K562 (cell line): ENCODE results near the gene GSTM2. TPM values are rescaled to one million over a fixed set of nuclear protein-coding genes. Genes with fewer than 3 reads are reported as not detected.
A peak's percentile ranks its signal among the peaks of the same experiment; 100 is the strongest.

Experiments
- ATAC-seq: fragments of 200-7000 bp; cut with Tn5 transposase; 3 replicates; pipeline ENCODE4 v1.9.1; 2020; ENCODE audit warnings: moderate library complexity
- BruUV-seq: library from RNA; stranded (reverse); fragments of 400-500 nt; replicated peaks from 2 replicates; lab custom pipeline; 2021; lab: Mats Ljungman, UMichigan
- CTCF ChIA-PET: fragments of 300-600 bp; formaldehyde crosslinking; extraction: SDS; loops from one replicate; lab custom pipeline; 2021; ENCODE audit warnings: low intra/inter-chr PET ratio; lab: Yijun Ruan, JAX
- POLR2A ChIA-PET: fragments of 300-600, 350-650 bp; sonication (Branson Sonifier 250); formaldehyde crosslinking; extraction: SDS; loops from one replicate; lab custom pipeline; 2021; ENCODE audit warnings: antibody characterized with exemption, inconsistent platforms; lab: Yijun Ruan, JAX
- DNase-seq, 4 experiments: peaks; one replicate each; pipeline versions ENCODE4 v3.0.0 to v3.0.0-alpha.2; 2011 to 2018; ENCODE audit warnings: low spot score in 3 of 4, mixed read lengths in 3 of 4; ENCODE audit errors: extremely low read depth in 1 of 4
- FAIRE-seq: peaks from 2 replicates; lab custom pipeline; 2011; peaks lifted over from hg19 to GRCh38; lab: Jason Lieb, UNC
- H2AFZ ChIP-seq: 2 replicates; pipeline ENCODE4 v1.6.0; 2011; ENCODE audit warnings: low read depth, low read length, control low read depth, inconsistent platforms
- H3K27ac ChIP-seq: fragments of 200-600 bp; 3 replicates; pipeline ENCODE4 v1.8.0; 2011; ENCODE audit warnings: low read depth, mild to moderate bottlenecking, control low read depth, inconsistent platforms, low read length, moderate library complexity, mixed read lengths; ENCODE audit errors: extremely low read depth
- H3K27me3 ChIP-seq, 2 experiments: fragments of 300-600 bp in 1 of 2; 2 replicates in 1 of 2; 3 replicates in 1 of 2; pipeline versions ENCODE4 v1.6.0 to v1.8.0; 2011; ENCODE audit warnings: inconsistent platforms in 2 of 2, low read length in 2 of 2, mild to moderate bottlenecking in 1 of 2, mixed read lengths in 1 of 2, moderate library complexity in 1 of 2; ENCODE audit not compliant: control insufficient read depth in 2 of 2, insufficient read depth in 2 of 2
- H3K36me3 ChIP-seq: fragments of 300-600 bp; 3 replicates; pipeline ENCODE4 v1.8.0; 2011; ENCODE audit warnings: mild to moderate bottlenecking, low read length, inconsistent platforms; ENCODE audit not compliant: control insufficient read depth, insufficient read depth
- H3K4me1 ChIP-seq, 2 experiments: fragments of 200-600 bp in 1 of 2; replicated peaks in 1 of 2; 2 replicates in 1 of 2; 3 replicates in 1 of 2; pipeline versions ENCODE4 v1.5.1 to v1.8.0; 2011; ENCODE audit warnings: inconsistent platforms in 2 of 2, low read length in 2 of 2, mild to moderate bottlenecking in 1 of 2, mixed read lengths in 1 of 2, moderate library complexity in 1 of 2; ENCODE audit not compliant: control insufficient read depth in 2 of 2, insufficient read depth in 2 of 2
- H3K4me2 ChIP-seq: 2 replicates; pipeline ENCODE4 v1.6.1; 2011; ENCODE audit warnings: low read length, control low read depth, inconsistent platforms, mixed read lengths; ENCODE audit not compliant: insufficient read depth
- H3K4me3 ChIP-seq: fragments of 200-600 bp; sonication (generic), shearing (Covaris generic); 2 replicates; pipeline ENCODE4 v1.5.1; 2016; ENCODE audit warnings: control low read depth, inconsistent platforms
- H3K79me2 ChIP-seq: fragments of 200-600 bp; 3 replicates; pipeline ENCODE4 v1.8.0; 2011; ENCODE audit warnings: low read length, inconsistent platforms; ENCODE audit not compliant: control insufficient read depth, insufficient read depth
- H3K9ac ChIP-seq, 2 experiments: 2 replicates each; pipeline versions ENCODE4 v1.6.0 to v1.6.1; 2011; ENCODE audit warnings: low read depth in 2 of 2, low read length in 2 of 2, control low read depth in 1 of 2, inconsistent platforms in 1 of 2, mild to moderate bottlenecking in 1 of 2, mixed read lengths in 1 of 2; ENCODE audit not compliant: insufficient read depth in 1 of 2
- H3K9me1 ChIP-seq: one replicate; pipeline ENCODE4 v1.6.0; 2011; ENCODE audit warnings: inconsistent platforms, mild to moderate bottlenecking, low read length, moderate library complexity; ENCODE audit not compliant: control insufficient read depth, insufficient read depth
- H3K9me3 ChIP-seq: replicated peaks from 2 replicates; pipeline ENCODE4 v1.5.1; 2011; ENCODE audit warnings: low read depth, low read length, inconsistent platforms; ENCODE audit not compliant: control insufficient read depth, insufficient read depth
- H4K20me1 ChIP-seq: replicated peaks from 2 replicates; pipeline ENCODE4 v1.6.1; 2011; ENCODE audit warnings: low read length, inconsistent platforms, mixed read lengths; ENCODE audit not compliant: control insufficient read depth, insufficient read depth
- LCOR ChIP-seq: sonication (generic); formaldehyde crosslinking; IDR thresholded peaks from 2 replicates; pipeline ENCODE4 v1.8.0; 2022; ENCODE audit warnings: mild to moderate bottlenecking, missing genetic modification reagents
- MAFF ChIP-seq: IDR thresholded peaks from 2 replicates; pipeline ENCODE4 v1.6.1; 2012; ENCODE audit warnings: low read length, improper control_type of control experiment
- MTA1 ChIP-seq: fragments of 450-650 bp; IDR thresholded peaks from 2 replicates; pipeline ENCODE4 v1.6.1; 2017; ENCODE audit warnings: borderline replicate concordance
- NCOA4 ChIP-seq: fragments of 450-650 bp; IDR thresholded peaks from 2 replicates; pipeline ENCODE4 v1.6.1; 2018; ENCODE audit warnings: mild to moderate bottlenecking; ENCODE audit not compliant: partially characterized antibody
- PRPF4 ChIP-seq: fragments of 200-400 bp; formaldehyde crosslinking; IDR thresholded peaks from one replicate; pipeline ENCODE4 v1.6.1; 2017; ENCODE audit warnings: low read length, low read depth, mild to moderate bottlenecking; ENCODE audit not compliant: insufficient read depth, poor library complexity, severe bottlenecking
- RERE ChIP-seq: sonication (generic); formaldehyde crosslinking; IDR thresholded peaks from 2 replicates; pipeline ENCODE4 v1.8.0; 2023; ENCODE audit warnings: missing genetic modification reagents, mild to moderate bottlenecking, borderline replicate concordance
- SMC3 ChIP-seq: conservative IDR thresholded peaks from 2 replicates; pipeline ENCODE4 v1.6.1; 2011; ENCODE audit warnings: low read depth, low read length, improper control_type of control experiment; ENCODE audit not compliant: insufficient read depth
- SRSF7 ChIP-seq: fragments of 200-400 bp; formaldehyde crosslinking; optimal IDR thresholded peaks from 2 replicates; pipeline ENCODE3; 2017; ENCODE audit warnings: mild to moderate bottlenecking, low read depth, low read length
- TAF7 ChIP-seq: fragments of 450-650 bp; IDR thresholded peaks from 2 replicates; pipeline ENCODE4 v1.6.1; 2016; ENCODE audit warnings: missing genetic modification characterization, missing compliant biosample characterization
- THAP7 ChIP-seq: fragments of 250-450 bp; sonication (Bioruptor Pico); IDR thresholded peaks from 2 replicates; pipeline ENCODE4 v1.5.0; 2021
- ZBTB2 ChIP-seq: fragments of 450-650 bp; IDR thresholded peaks from 2 replicates; pipeline ENCODE4 v1.6.1; 2016; ENCODE audit warnings: antibody characterized with exemption
- ZEB2 ChIP-seq: fragments of 450-650 bp; IDR thresholded peaks from 2 replicates; pipeline ENCODE4 v1.6.1; 2016
- ZKSCAN3 ChIP-seq: fragments of 250-450 bp; sonication (Bioruptor Pico); IDR thresholded peaks from 2 replicates; pipeline ENCODE4 v1.4.0; 2020
- ZNF586 ChIP-seq: fragments of 450-650 bp; formaldehyde crosslinking; conservative IDR thresholded peaks from 2 replicates; pipeline ENCODE4 v1.4.0; 2020; ENCODE audit warnings: mild to moderate bottlenecking, moderate library complexity
- ZNF707 ChIP-seq: fragments of 250-450 bp; sonication (Bioruptor Pico); conservative IDR thresholded peaks from 2 replicates; pipeline ENCODE4 v1.8.0; 2022; ENCODE audit warnings: inconsistent platforms, mild to moderate bottlenecking, moderate library complexity
- WGBS: fragments of 100-300 bp; shearing (Covaris generic); methylation state at CpG from one replicate; pipeline ENCODE4 v1.1.6; 2016; ENCODE audit warnings: low coverage, mixed read lengths; ENCODE audit not compliant: insufficient coverage; ENCODE audit errors: missing lambda C conversion rate; 5-methylcytosine and 5-hydroxymethylcytosine counted together
- in situ Hi-C: fragments of 300-500 bp; cut with MboI; formaldehyde crosslinking; loops from 4 replicates; pipeline ENCODE4 v1.15.0; 2018; ENCODE audit warnings: inconsistent platforms, mixed read lengths
- intact Hi-C: fragments of 100-400 bp; cut with micrococcal nuclease; formaldehyde crosslinking; loops from 2 replicates; pipeline ENCODE4 v1.14.2; 2022
- polyA plus RNA-seq, 8 experiments: library from polyadenylated mRNA; depleted of rRNA in 4 of 8; stranded (reverse) in 5 of 8; unstranded in 3 of 8; fragments of >200 nt; fragmentation: Nextera tagmentation in 2 of 8; fragmentation: Illumina TruSeq in 1 of 8; extraction: Ambion mirVana in 2 of 8; extraction: Trizol in 1 of 8; gene quantifications; 2 replicates each; pipeline versions ENCODE4 v1.2.1 to v1.2.3, GENCODE V29; 2011 to 2014; ENCODE audit warnings: inconsistent platforms in 1 of 8, missing spikeins in 1 of 8
- total RNA-seq, 7 experiments: library from RNA; depleted of rRNA in 6 of 7; stranded (reverse); fragments of >200 nt in 6 of 7; fragmentation: Illumina TruSeq in 2 of 7; extraction: Trizol in 2 of 7; gene quantifications; 2 replicates each; pipeline versions ENCODE4 v1.2.1 to v1.2.3, GENCODE V29; 2011 to 2021; ENCODE audit warnings: low replicate concordance in 1 of 7

GSTM2 gene
- total and polyA plus RNA-seq, 9 of the 15 experiments (the other 6 are each of a cell fraction or from before 2014, with no cell fraction given) = 1.6 to 15.1 (median 6.8) TPM

GRCh38 chr1:109661391-109661790 lies 6.5 kb upstream of the GSTM2 start:
- no peak for FAIRE-seq
- ChIA-PET CTCF (no interaction called here), POLR2A (interaction anchor here (1.1 to 2.7 kb wide), 4 partner anchors 11 to 325 kb away, joined by 3 to 10 read pairs (median 4); no protein-coding TSS in a partner anchor)
- no peak overlapping the region for H3K4me3 ChIP-seq
- DNase-seq = no peak
- TF ChIP-seq RERE (CRISPR knock-in tag) (no peak), PRPF4 (no peak), ZEB2 (no peak), ZNF586 (no peak), SRSF7 (no peak), SMC3 (no peak), ZKSCAN3 (CRISPR knock-in tag) (no peak), TAF7 (tag) (no peak), ZBTB2 (no peak), MAFF (no peak), LCOR (CRISPR knock-in tag) (no peak), THAP7 (CRISPR knock-in tag) (no peak), NCOA4 (no peak), MTA1 (no peak), ZNF707 (CRISPR knock-in tag) (no peak)
- no peaks in the 10 kb centered on the region for H4K20me1 ChIP-seq
- intact Hi-C loops = no loop called here
- no peak overlapping the region for H3K4me2 ChIP-seq
- H3K79me2 ChIP-seq = no peaks in the 10 kb centered on the region
- H3K27ac ChIP-seq = no peak overlapping the region
- H3K4me1 ChIP-seq = peaks cover 0 to 10% of the 10 kb centered on the region in 2 experiments; a peak in 4 of 5 replicates
- no peaks in the 10 kb centered on the region for H3K9me1 ChIP-seq
- H3K36me3 ChIP-seq = peaks cover 14% of the 10 kb centered on the region; the same call in 2 of the 3 replicates
- H2AFZ ChIP-seq = no peak overlapping the region
- no peak for ATAC-seq
- in situ Hi-C loops = no loop called here
- H3K9ac ChIP-seq = 0 out of 4 replicates have a peak overlapping the region, but pooled peaks of 1 of the 2 experiments have one; percentile 30
- H3K27me3 ChIP-seq = no peaks in the 10 kb centered on the region
- BruUV-seq = no TSS peak
- 37% methylated on average over 2 of the region's 2 CpGs for WGBS
- no peaks in the 10 kb centered on the region for H3K9me3 ChIP-seq
